GM12873 (cell line): Measurements from ENCODE around the gene MAFF.

Experiments used
- CTCF ChIP-seq: IDR thresholded peaks from 2 replicates; pipeline ENCODE4 v1.5.1; 2012; ENCODE audit warnings: low read depth, mild to moderate bottlenecking, moderate library complexity, low read length, control low read depth; ENCODE audit not compliant: insufficient read depth; ENCODE audit errors: missing control alignments

MAFF gene

GRCh38 chr22:38233427-38233826 lies 31.6 kb downstream of the MAFF start:
- no peak for TF ChIP-seq CTCF

GRCh38 chr22:38235240-38235850 lies 33.6 kb downstream of the MAFF start:
- no peak for TF ChIP-seq CTCF

- no peak for TF ChIP-seq CTCF
Observed at GRCh38 chr22:38236786-38237185, 35.0 kb downstream of the MAFF start.

- no peak for TF ChIP-seq CTCF
Observed at GRCh38 chr22:38238519-38239071, 36.8 kb downstream of the MAFF start.

GRCh38 chr22:38239101-38239761 lies 37.4 kb downstream of the MAFF start:
- TF ChIP-seq CTCF = no peak

- TF ChIP-seq CTCF = no peak
Observed at GRCh38 chr22:38240734-38241252, 39.0 kb downstream of the MAFF start.

GRCh38 chr22:38243007-38243765 lies 41.4 kb downstream of the MAFF start:
- no peak for TF ChIP-seq CTCF
